Skeletal muscle satellite cell (primary cell): ENCODE measurements around the gene PDE6A.
"Not testable (repeated sequence)": the region's sequence is repeated elsewhere in the genome, so short reads cannot be mapped to it uniquely, and the experiment has no call there.

Experiments used
- H3K27me3 ChIP-seq: 2 replicates; pipeline ENCODE4 v1.7.0; 2013; ENCODE audit warnings: low read length; ENCODE audit not compliant: control insufficient read depth, insufficient read depth
- H3K36me3 ChIP-seq: 2 replicates; pipeline ENCODE4 v1.7.0; 2013; ENCODE audit warnings: mild to moderate bottlenecking, control low read depth, low read length; ENCODE audit not compliant: insufficient read depth
- H3K4me1 ChIP-seq: 2 replicates; pipeline ENCODE4 v1.7.0; 2013; ENCODE audit warnings: low read length; ENCODE audit not compliant: control insufficient read depth, insufficient read depth
- H3K4me2 ChIP-seq: 2 replicates; pipeline ENCODE4 v1.7.0; 2013; ENCODE audit warnings: mild to moderate bottlenecking, low read length
- H3K4me3 ChIP-seq: 2 replicates; pipeline ENCODE4 v1.7.0; 2013; ENCODE audit warnings: low read length
- H3K9ac ChIP-seq: 2 replicates; pipeline ENCODE4 v1.7.0; 2013; ENCODE audit warnings: mild to moderate bottlenecking, low read depth, low read length, moderate library complexity
- H3K9me3 ChIP-seq: replicated peaks from 2 replicates; pipeline ENCODE4 v1.7.0; 2013; ENCODE audit warnings: mild to moderate bottlenecking, control low read depth, low read length

The PDE6A gene

DNA sequence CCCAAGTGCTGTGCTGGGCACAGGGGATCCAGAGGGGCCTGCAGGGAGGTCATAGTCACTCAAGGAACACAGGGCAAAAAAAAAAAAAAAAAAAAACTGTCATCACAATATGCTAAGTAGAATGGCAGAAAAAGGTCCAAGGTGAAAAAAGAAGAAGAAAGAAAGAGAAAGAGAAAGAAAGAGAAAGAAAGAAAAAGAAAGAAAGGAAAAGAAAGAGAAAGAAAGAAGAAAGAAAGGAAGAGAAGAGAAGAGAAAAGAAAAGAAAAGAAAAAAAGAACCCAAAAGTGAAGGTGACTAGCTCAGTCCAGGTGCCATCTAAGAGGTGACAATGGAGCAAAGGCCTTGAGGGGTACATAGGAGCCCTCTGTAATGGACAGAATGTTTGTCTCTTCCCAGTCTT is 73.9 kb downstream of the PDE6A start:
- H3K4me2 ChIP-seq: no peak overlapping the region
- no peaks in the 10 kb centered on the region for H3K36me3 ChIP-seq
- no peak overlapping the region for H3K4me3 ChIP-seq
- H3K4me1 ChIP-seq: peaks cover 6% of the 10 kb centered on the region
- no peaks in the 10 kb centered on the region for H3K27me3 ChIP-seq
- no peak overlapping the region for H3K9ac ChIP-seq
- H3K9me3 ChIP-seq: no peaks in the 10 kb centered on the region

DNA sequence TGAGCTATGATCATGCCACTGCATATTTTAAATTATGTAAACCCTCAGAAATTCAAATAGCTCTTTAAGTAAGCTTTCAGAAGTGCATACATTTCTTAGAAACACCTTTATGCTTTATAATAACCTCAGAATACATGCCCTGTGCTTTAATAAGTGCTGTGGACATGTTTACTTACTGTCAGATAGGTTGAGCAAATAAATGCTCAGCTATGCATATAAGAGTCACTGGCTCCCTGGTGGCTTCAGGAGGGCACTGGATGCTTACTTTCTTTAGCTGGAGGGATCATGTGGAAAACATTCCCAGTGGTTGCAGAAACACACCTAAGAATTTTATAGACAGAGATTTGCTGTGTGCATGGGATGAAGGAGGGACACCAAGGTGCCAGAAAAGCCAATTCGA is 74.4 kb downstream of the PDE6A start:
- no peak overlapping the region for H3K4me3 ChIP-seq
- H3K4me2 ChIP-seq: no peak overlapping the region
- no peaks in the 10 kb centered on the region for H3K36me3 ChIP-seq
- no peak overlapping the region for H3K9ac ChIP-seq
- no peaks in the 10 kb centered on the region for H3K27me3 ChIP-seq
- peaks cover 10% of the 10 kb centered on the region for H3K4me1 ChIP-seq
- no peaks in the 10 kb centered on the region for H3K9me3 ChIP-seq

DNA sequence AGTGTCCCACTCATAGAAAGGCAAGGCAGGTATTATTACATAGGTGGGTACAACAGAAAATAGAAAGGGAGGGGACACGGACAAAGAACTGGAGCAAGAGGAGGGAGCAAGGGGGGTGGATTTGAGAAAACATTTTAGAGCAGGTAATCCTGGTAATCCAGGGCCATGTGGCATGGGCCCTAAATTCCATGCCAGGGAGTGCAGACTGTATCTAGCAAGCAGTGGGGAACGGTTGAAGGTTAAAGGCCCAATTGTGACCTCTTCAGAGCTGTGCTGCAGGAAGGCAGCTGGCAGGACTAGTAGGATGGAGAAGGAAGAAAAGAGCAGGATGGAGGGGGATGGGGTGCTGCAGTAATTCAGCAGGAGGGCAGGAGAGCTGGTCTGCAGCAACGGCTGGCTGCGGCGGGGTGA is 75.2 kb downstream of the PDE6A start:
- Histone ChIP-seq H3K4me1 (peaks cover 12% of the 10 kb centered on the region), H3K36me3 (no peaks in the 10 kb centered on the region), H3K9ac (no peak overlapping the region), H3K4me2 (no peak overlapping the region), H3K9me3 (no peaks in the 10 kb centered on the region), H3K4me3 (no peak overlapping the region), H3K27me3 (no peaks in the 10 kb centered on the region)

DNA sequence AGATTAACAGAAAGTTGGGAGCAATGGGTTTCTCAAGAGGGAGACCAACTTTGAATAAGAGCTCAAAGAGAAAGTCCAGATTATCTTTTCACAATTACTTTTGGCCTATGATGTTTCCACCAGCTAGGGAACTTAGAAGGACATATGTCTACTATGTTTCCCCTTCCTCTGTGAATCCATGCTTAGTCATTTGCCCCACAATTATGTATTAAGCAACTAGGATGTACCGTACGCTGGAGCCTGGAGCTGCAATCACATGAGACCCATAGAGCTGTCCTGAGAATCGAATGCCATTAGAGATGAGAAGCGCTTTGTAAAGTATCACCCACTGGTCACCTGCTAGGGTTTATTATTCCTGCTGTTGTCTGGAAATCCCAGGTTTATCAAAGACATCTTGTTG is 78.8 kb downstream of the PDE6A start:
- no peaks in the 10 kb centered on the region for H3K27me3 ChIP-seq
- peak overlapping the region; percentile 0 for H3K4me2 ChIP-seq
- H3K4me3 ChIP-seq: no peak overlapping the region
- H3K36me3 ChIP-seq: no peaks in the 10 kb centered on the region
- H3K9ac ChIP-seq: no peak overlapping the region
- no peaks in the 10 kb centered on the region for H3K9me3 ChIP-seq
- H3K4me1 ChIP-seq: peaks cover 13% of the 10 kb centered on the region

DNA sequence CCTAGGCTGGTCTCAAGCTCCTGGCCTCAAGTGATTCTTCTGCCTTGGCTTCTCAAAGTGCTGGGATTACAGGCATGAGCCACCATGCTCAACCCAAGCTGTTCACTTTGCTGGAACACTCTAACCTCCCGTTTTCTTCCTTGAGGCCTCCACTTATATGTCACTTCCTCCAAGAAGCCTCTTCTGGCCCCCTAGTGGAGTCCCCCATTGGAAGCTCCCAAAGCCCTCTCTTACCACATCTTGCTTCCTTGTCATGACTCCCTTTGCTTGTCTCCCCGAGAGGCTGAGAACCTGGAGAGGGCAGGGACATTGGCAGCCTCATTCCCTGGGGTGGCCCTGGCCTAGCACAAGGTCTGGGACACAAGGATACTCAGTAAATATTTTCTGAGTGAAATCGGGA is 80.8 kb downstream of the PDE6A start:
- Histone ChIP-seq H3K4me1 (peaks cover 15% of the 10 kb centered on the region), H3K4me3 (no peak overlapping the region), H3K9ac (no peak overlapping the region), H3K27me3 (no peaks in the 10 kb centered on the region), H3K36me3 (no peaks in the 10 kb centered on the region), H3K4me2 (no peak overlapping the region), H3K9me3 (no peaks in the 10 kb centered on the region)

DNA sequence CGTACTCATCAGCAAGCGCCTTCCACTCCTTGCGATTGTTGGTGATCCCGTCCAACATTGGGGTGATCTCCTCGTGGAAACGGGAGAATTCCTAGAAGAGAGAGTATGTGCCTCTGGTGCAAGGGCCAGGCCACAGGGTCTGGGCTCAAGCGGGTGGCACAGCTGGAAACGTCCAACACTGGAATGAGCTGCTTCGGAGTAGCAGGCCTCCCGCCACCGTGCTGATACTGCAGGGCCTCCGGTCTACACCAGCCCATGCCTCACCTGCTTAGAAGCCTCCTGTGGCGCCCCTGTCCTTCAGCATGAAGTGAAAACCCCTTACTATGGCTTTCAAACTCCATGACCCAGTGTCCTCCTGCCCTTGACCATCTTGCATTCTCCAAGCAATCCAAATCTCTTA is 81.4 kb downstream of the PDE6A start:
- H3K9ac ChIP-seq: no peak overlapping the region
- H3K4me2 ChIP-seq: no peak overlapping the region
- peaks cover 18% of the 10 kb centered on the region for H3K4me1 ChIP-seq
- H3K27me3 ChIP-seq: no peaks in the 10 kb centered on the region
- no peaks in the 10 kb centered on the region for H3K36me3 ChIP-seq
- H3K9me3 ChIP-seq: no peaks in the 10 kb centered on the region
- no peak overlapping the region for H3K4me3 ChIP-seq

DNA sequence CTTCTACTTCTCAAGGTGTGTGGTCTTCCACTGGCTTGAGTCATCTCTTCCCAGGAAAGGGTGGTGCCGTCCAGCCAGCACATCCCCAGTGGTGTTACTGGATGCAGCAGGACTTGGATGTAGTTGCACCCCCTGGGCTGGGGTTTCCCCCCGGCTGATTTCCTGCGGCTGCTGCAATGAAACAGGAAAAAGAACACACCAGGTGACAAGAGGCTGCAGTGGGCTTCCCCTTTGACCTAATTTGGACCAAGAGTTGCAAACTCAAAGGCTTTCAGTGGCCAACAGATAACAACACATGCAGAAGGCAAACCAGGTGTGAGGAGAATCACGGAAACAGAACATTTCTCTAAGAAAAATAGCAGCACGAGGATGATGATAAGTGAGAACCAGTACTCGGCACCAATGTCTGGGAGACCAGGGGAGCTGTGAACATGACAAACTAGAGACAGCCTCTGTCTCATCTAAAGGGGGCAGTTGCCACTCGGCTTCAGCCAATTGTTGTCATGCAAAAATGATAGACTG is 83.7 kb downstream of the PDE6A start:
- Histone ChIP-seq H3K4me3 (no peak overlapping the region), H3K36me3 (no peaks in the 10 kb centered on the region), H3K4me1 (peaks cover 27% of the 10 kb centered on the region), H3K9me3 (no peaks in the 10 kb centered on the region), H3K9ac (no peak overlapping the region), H3K4me2 (no peak overlapping the region), H3K27me3 (no peaks in the 10 kb centered on the region)

DNA sequence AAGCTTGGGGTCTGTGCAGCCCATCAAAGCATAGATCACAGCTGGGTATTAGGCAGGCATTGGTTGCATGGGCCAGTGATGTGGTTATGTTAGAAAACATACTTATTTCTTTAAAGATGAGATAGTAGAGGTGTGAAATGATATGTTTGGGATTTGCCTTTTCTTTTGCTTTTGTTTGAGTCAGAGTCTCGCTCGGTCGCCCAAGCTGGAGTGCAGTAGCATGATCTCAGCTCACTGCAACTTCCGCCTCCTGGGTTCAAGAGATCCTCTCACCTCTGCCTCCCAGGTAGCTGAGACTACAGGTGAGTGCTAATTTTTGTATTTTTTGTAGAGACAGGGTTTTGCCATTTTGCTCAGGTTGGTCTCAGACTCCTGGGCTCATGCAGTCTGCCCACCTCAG is 84.8 kb downstream of the PDE6A start:
- Histone ChIP-seq H3K4me1 (peaks cover 20% of the 10 kb centered on the region), H3K9ac (no peak overlapping the region), H3K4me3 (no peak overlapping the region), H3K4me2 (no peak overlapping the region), H3K36me3 (no peaks in the 10 kb centered on the region), H3K9me3 (no peaks in the 10 kb centered on the region), H3K27me3 (no peaks in the 10 kb centered on the region)

DNA sequence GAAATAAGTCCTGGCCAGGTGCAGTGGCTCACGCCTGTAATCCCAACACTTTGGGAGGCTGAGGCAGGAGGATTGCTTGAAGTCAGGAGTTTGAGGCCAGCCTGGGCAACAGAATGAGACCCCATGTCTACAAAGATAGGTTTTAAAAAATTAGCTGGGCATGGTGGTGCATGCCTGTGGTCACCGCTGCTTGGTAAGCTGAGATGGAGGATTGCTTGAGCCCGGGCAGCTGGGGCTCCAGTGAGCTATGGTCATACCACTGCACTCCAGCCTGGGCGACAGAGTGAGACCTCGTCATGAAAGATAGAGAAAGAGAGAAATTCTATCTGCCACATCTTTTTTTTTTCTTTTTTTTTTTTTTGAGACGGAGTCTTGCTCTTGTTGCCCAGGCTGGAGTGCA is 86.1 kb downstream of the PDE6A start:
- not testable (repeated sequence) for H3K36me3 ChIP-seq, H3K9me3 ChIP-seq

DNA sequence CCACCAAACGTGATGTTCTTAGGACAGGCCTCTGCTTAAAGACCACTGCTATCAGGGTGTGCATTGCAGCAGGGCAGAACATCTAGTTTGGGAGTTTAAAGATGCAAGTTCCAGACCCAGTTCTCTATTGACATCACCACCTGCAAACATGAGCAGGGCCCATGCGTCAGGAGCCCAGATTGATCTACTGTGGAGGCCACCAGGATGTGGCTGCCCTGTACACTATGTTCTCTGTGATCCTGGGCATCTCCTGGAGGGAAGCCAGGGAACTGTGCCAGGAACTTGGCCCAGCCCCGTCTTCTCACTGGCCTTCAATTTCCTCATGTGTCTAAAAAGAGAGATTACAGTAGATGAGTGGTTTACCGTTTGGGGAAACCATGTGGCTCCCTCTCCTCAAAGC is 87.1 kb downstream of the PDE6A start:
- no peaks in the 10 kb centered on the region for H3K9me3 ChIP-seq
- no peaks in the 10 kb centered on the region for H3K27me3 ChIP-seq
- H3K4me2 ChIP-seq: peak overlapping the region; percentile 18
- no peaks in the 10 kb centered on the region for H3K36me3 ChIP-seq
- H3K9ac ChIP-seq: peak overlapping the region; percentile 17
- H3K4me1 ChIP-seq: peaks cover 23% of the 10 kb centered on the region
- no peak overlapping the region for H3K4me3 ChIP-seq

More for the DNA sequence above, 86.1 kb downstream of the PDE6A start:
- not testable (repeated sequence) for H3K4me2 ChIP-seq, H3K4me3 ChIP-seq, H3K9ac ChIP-seq, H3K27me3 ChIP-seq
- H3K4me1 ChIP-seq: peaks cover 20% of the 10 kb centered on the region

DNA sequence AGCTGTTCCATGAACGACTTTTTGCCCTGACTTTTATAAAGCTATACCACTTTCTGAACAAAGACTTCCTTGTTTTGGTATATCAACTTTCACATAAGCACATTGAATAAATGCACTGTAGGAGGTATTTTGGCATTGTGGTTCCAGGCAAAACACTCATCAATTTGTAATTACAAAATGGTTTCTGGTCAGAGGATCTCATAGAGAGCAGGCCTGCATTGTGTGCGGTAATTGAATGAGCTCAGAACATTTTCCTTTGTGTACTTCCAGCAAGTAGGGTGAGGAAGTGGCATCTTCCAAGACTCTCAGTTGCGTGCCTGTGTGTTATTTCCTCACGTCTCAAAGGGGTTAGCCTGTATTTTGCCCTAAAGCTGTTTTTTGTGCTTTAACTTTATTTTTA is 89.2 kb downstream of the PDE6A start:
- H3K4me3 ChIP-seq: no peak overlapping the region
- H3K27me3 ChIP-seq: no peaks in the 10 kb centered on the region

DNA sequence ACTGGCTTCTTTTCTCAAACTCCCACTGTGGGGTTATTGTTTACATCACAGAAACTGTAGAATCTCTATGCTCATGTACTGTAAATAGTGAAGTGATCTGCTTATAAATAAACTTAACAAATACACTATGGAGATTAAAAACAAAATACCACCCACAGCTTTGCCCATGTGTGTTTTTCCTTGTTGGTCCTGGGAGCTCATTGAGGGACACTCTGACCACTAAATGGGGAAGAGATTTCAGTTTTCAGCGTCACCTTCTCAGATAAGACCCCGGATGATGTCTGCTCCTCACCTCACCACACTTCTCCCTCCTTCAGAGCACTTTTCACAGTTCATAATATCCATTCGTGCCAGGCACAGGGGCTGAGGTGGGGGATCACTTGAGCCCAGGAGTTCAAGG is 89.7 kb downstream of the PDE6A start:
- no peaks in the 10 kb centered on the region for H3K27me3 ChIP-seq
- H3K4me1 ChIP-seq: peaks cover 26% of the 10 kb centered on the region
- no peak overlapping the region for H3K4me2 ChIP-seq
- no peak overlapping the region for H3K4me3 ChIP-seq
- no peaks in the 10 kb centered on the region for H3K9me3 ChIP-seq
- H3K9ac ChIP-seq: no peak overlapping the region
- no peaks in the 10 kb centered on the region for H3K36me3 ChIP-seq

More for the DNA sequence above, 89.2 kb downstream of the PDE6A start:
- Histone ChIP-seq H3K9me3 (no peaks in the 10 kb centered on the region), H3K4me2 (no peak overlapping the region), H3K9ac (no peak overlapping the region), H3K4me1 (peaks cover 26% of the 10 kb centered on the region), H3K36me3 (no peaks in the 10 kb centered on the region)
